Right atrium auricular region (tissue), 2 donors: ENCODE data around the gene MPZL1. TPM values are rescaled to one million over a fixed set of nuclear protein-coding genes. Genes with fewer than 3 reads are reported as not detected.

ENCODE experiments used
- DNase-seq: peaks from one replicate; pipeline ENCODE4 v3.0.0-alpha.2; 2019; ENCODE audit warnings: low spot score
- H3K27ac ChIP-seq, 2 donors: fragments of 200-600 bp; sonication (generic); 1 replicate in 1 of 2; 2 replicates in 1 of 2; pipeline ENCODE4 v1.5.1; 2016 to 2019
- H3K27me3 ChIP-seq, 2 donors: fragments of 200-600 bp; sonication (generic); one replicate each; pipeline versions ENCODE4 v1.5.1 to v1.6.0; 2017 to 2019
- H3K36me3 ChIP-seq: fragments of 200-600 bp; sonication (generic); one replicate; pipeline ENCODE4 v1.5.1; 2016
- H3K4me1 ChIP-seq, 2 donors: fragments of 200-600 bp; sonication (generic); one replicate each; pipeline versions ENCODE4 v1.5.1 to v1.6.0; 2017 to 2019
- H3K4me3 ChIP-seq, 2 donors: fragments of 200-600 bp; sonication (generic); 1 replicate in 1 of 2; 2 replicates in 1 of 2; pipeline ENCODE4 v1.5.1; 2017 to 2019; ENCODE audit warnings: mild to moderate bottlenecking in 1 of 2, moderate library complexity in 1 of 2
- H3K9me3 ChIP-seq, 2 donors: fragments of 200-600 bp; sonication (generic); one replicate each; pipeline ENCODE4 v1.5.1; 2019
- CTCF ChIP-seq, 2 donors: fragments of 200-600 bp; sonication (generic); IDR thresholded peaks; one replicate each; pipeline ENCODE4 v1.5.1; 2019; ENCODE audit warnings: antibody characterized with exemption in 2 of 2
- total RNA-seq, 2 donors: library from RNA; depleted of rRNA; stranded (reverse); fragments of >200 nt; gene quantifications; one replicate each; pipeline ENCODE4 v1.1.0, GENCODE V29; 2016

The MPZL1 gene
- total RNA-seq, 2 donors from 2014 or later, result 22.4 to 52.0 TPM

DNA sequence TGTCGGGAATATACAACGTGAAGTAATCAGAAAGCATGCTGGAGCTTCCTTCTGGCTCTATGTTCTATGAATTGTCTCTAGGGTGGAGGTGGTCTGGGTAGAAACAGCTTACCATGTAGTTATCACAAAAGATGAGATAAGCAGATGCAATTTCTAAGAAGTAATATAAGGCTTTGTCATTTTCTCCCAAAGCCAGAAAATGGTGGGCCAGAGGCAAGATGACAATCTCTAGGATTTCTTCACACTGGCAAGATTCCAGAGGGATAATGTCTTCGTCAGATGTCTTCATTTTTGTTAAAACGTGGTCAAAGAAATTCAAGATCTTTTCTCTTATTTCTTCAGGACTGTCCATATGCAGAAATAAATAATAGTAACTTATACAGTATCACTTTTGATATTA, 114.4 kb downstream of the MPZL1 start:
- Histone ChIP-seq H3K4me3 (no peak overlapping the region), H3K27ac (no peak overlapping the region), H3K4me1 (no peaks in the 10 kb centered on the region), H3K27me3 (no peaks in the 10 kb centered on the region), H3K9me3 (no peaks in the 10 kb centered on the region), H3K36me3 (no peaks in the 10 kb centered on the region)
- DNase-seq, result no peak
- TF ChIP-seq CTCF (IDR thresholded peaks at IDR 0.05), result no peak

- H3K9me3 ChIP-seq, result no peaks in the 10 kb centered on the region
- H3K4me1 ChIP-seq, result no peaks in the 10 kb centered on the region
- DNase-seq, result no peak
- H3K4me3 ChIP-seq, result no peak overlapping the region
- no peaks in the 10 kb centered on the region for H3K27me3 ChIP-seq
- no peak for TF ChIP-seq CTCF (IDR thresholded peaks at IDR 0.05)
- no peak overlapping the region for H3K27ac ChIP-seq
- H3K36me3 ChIP-seq, result no peaks in the 10 kb centered on the region
These were observed 115.5 kb downstream of the MPZL1 start for GRCh38 chr1:167837326-167837725.

GRCh38 chr1:167839009-167839408, 117.2 kb downstream of the MPZL1 start:
- no peaks in the 10 kb centered on the region for H3K36me3 ChIP-seq
- H3K9me3 ChIP-seq, result no peaks in the 10 kb centered on the region
- no peak overlapping the region for H3K4me3 ChIP-seq
- no peak overlapping the region for H3K27ac ChIP-seq
- no peaks in the 10 kb centered on the region for H3K4me1 ChIP-seq
- H3K27me3 ChIP-seq, result no peaks in the 10 kb centered on the region
- no peak for TF ChIP-seq CTCF (IDR thresholded peaks at IDR 0.05)
- DNase-seq, result no peak

Other genes with a start within 250 kb of the MPZL1 start
- 1 to 10 TPM in 1 of 2 donors, under 1 TPM in 1; 0.79 to 1.1 TPM for gene CD247, start 203.5 kb upstream of the MPZL1 start, total RNA-seq
- gene CREG1, start 168.2 kb upstream of the MPZL1 start, total RNA-seq, result 100 to 1,000 TPM; 127 to 163 TPM
- 10 to 100 TPM; 26.5 to 39.3 TPM for gene RCSD1, start 91.8 kb upstream of the MPZL1 start, total RNA-seq
- gene ADCY10, start 192.2 kb downstream of the MPZL1 start, total RNA-seq, result under 1 TPM in 1 of 2 donors, not detected in 1; 0.35 TPM
- 100 to 1,000 TPM; 126 to 161 TPM for gene DCAF6, start 214.7 kb downstream of the MPZL1 start, total RNA-seq
- 100 to 1,000 TPM in 1 of 2 donors, 10 to 100 TPM in 1; 71.4 to 122 TPM for gene MPC2, start 215.1 kb downstream of the MPZL1 start, total RNA-seq